Activated CD4-positive, alpha-beta T cell treated with anti-CD3 and anti-CD28 coated beads, Interleukin-10, Interleukin-2, amounts not matched to agents 100 ng/mL and 50 ng/mL, durations not matched to agents 16 hours and 8 hours (primary cell): ENCODE data around the gene TRAPPC14.
"Not testable (repeated sequence)": the region's sequence is repeated elsewhere in the genome, so short reads cannot be mapped to it uniquely, and the experiment has no call there.

Experiments used
- DNase-seq: peaks from one replicate; pipeline ENCODE4 v3.0.0-alpha.2; 2020

The TRAPPC14 gene

GRCh38 chr7:100158229-100159098, at the start of gene TRAPPC14:
Gene TRAPPC14 (minus strand): TSS chr7:100158723. CDS start chr7:100158499, 224 bp downstream.
- DNase-seq, result peak; percentile 93

- DNase-seq, result no peak
These were observed 45.9 kb upstream of the TRAPPC14 start for GRCh38 chr7:100204454-100204853.

GRCh38 chr7:100200693-100201092, 42.2 kb upstream of the TRAPPC14 start:
- DNase-seq, result no peak

GRCh38 chr7:100198266-100198665, 39.7 kb upstream of the TRAPPC14 start:
- no peak for DNase-seq

- DNase-seq, result not testable (repeated sequence)
These were observed 37.4 kb upstream of the TRAPPC14 start for GRCh38 chr7:100195901-100196322.

- no peak for DNase-seq
These were observed 36.7 kb upstream of the TRAPPC14 start for GRCh38 chr7:100195222-100195621.

GRCh38 chr7:100192969-100193368, 34.4 kb upstream of the TRAPPC14 start:
- no peak for DNase-seq

- not testable (repeated sequence) for DNase-seq
These were observed 33.8 kb upstream of the TRAPPC14 start for GRCh38 chr7:100192281-100192862.

- no peak for DNase-seq
These were observed 33.3 kb upstream of the TRAPPC14 start for GRCh38 chr7:100191775-100192174.

- peak; percentile 74 for DNase-seq
These were observed 31.7 kb upstream of the TRAPPC14 start for GRCh38 chr7:100190048-100190711.

GRCh38 chr7:100189061-100189460, 30.5 kb upstream of the TRAPPC14 start:
- no peak for DNase-seq

GRCh38 chr7:100185726-100186125, 27.2 kb upstream of the TRAPPC14 start:
- DNase-seq, result no peak

- not testable (repeated sequence) for DNase-seq
These were observed 24.6 kb upstream of the TRAPPC14 start for GRCh38 chr7:100183090-100183489.

- DNase-seq, result not testable (repeated sequence)
These were observed 24.1 kb upstream of the TRAPPC14 start for GRCh38 chr7:100182616-100183015.

GRCh38 chr7:100180084-100180483, 21.6 kb upstream of the TRAPPC14 start:
- not testable (repeated sequence) for DNase-seq

- peak; percentile 98 for DNase-seq
These were observed 18.8 kb upstream of the TRAPPC14 start, which contains the start of the genes GPC2 and STAG3 for GRCh38 chr7:100177045-100178001. Gene GPC2 (minus strand): TSS chr7:100177381. CDS start chr7:100177199, 182 bp downstream. Gene STAG3 (plus strand): TSS chr7:100177918. CDS start chr7:100180557, 2,639 bp downstream.

- DNase-seq, result no peak
These were observed 17.8 kb upstream of the TRAPPC14 start for GRCh38 chr7:100176096-100177044.

- no peak for DNase-seq
These were observed 16.9 kb upstream of the TRAPPC14 start for GRCh38 chr7:100175296-100175935.

GRCh38 chr7:100174582-100174981, 16.1 kb upstream of the TRAPPC14 start:
- DNase-seq, result no peak

GRCh38 chr7:100173806-100174495, 15.4 kb upstream of the TRAPPC14 start:
- no peak for DNase-seq
